GM06990 (cell line): ENCODE measurements around the gene PRR36.
"Not testable (repeated sequence)": the region's sequence is repeated elsewhere in the genome, so short reads cannot be mapped to it uniquely, and the experiment has no call there.

ENCODE experiments used
- DNase-seq: peaks from one replicate; pipeline ENCODE4 v3.0.0-alpha.2; 2011; ENCODE audit not compliant: insufficient read length; ENCODE audit errors: extremely low read depth
- H3K27me3 ChIP-seq: replicated peaks from 2 replicates; pipeline ENCODE4 v1.6.0; 2011; ENCODE audit warnings: low read length; ENCODE audit not compliant: control insufficient read depth, insufficient read depth
- H3K36me3 ChIP-seq: 2 replicates; pipeline ENCODE4 v1.5.1; 2011; ENCODE audit warnings: low read length; ENCODE audit not compliant: control insufficient read depth, insufficient read depth
- H3K4me3 ChIP-seq: replicated peaks from 2 replicates; pipeline ENCODE4 v1.5.1; 2011; ENCODE audit warnings: low read depth, mild to moderate bottlenecking, control low read depth, low read length
- TF ChIP-seq, protein P1 (sequence below): IDR thresholded peaks from 2 replicates; pipeline ENCODE4 v1.5.1; 2011; ENCODE audit warnings: low read length, control low read depth, mild to moderate bottlenecking, inconsistent platforms; ENCODE audit not compliant: insufficient read depth, poor library complexity, severe bottlenecking

PRR36 gene

GRCh38 chr19:7895565-7895964, 21.4 kb upstream of the PRR36 start:
- Histone ChIP-seq H3K4me3 (no peak overlapping the region), H3K36me3 (no peaks in the 10 kb centered on the region), H3K27me3 (no peaks in the 10 kb centered on the region)
- DNase-seq: no peak
- TF ChIP-seq, protein P1, sequence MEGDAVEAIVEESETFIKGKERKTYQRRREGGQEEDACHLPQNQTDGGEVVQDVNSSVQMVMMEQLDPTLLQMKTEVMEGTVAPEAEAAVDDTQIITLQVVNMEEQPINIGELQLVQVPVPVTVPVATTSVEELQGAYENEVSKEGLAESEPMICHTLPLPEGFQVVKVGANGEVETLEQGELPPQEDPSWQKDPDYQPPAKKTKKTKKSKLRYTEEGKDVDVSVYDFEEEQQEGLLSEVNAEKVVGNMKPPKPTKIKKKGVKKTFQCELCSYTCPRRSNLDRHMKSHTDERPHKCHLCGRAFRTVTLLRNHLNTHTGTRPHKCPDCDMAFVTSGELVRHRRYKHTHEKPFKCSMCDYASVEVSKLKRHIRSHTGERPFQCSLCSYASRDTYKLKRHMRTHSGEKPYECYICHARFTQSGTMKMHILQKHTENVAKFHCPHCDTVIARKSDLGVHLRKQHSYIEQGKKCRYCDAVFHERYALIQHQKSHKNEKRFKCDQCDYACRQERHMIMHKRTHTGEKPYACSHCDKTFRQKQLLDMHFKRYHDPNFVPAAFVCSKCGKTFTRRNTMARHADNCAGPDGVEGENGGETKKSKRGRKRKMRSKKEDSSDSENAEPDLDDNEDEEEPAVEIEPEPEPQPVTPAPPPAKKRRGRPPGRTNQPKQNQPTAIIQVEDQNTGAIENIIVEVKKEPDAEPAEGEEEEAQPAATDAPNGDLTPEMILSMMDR: no peak

- TF ChIP-seq, protein P1: no peak
- Histone ChIP-seq H3K4me3 (no peak overlapping the region), H3K27me3 (no peaks in the 10 kb centered on the region), H3K36me3 (no peaks in the 10 kb centered on the region)
- DNase-seq: no peak
Measured at GRCh38 chr19:7894612-7895309, 20.6 kb upstream of the PRR36 start.

- H3K4me3 ChIP-seq, DNase-seq, H3K27me3 ChIP-seq, H3K36me3 ChIP-seq: not testable (repeated sequence)
Measured at GRCh38 chr19:7893362-7894101, 19.3 kb upstream of the PRR36 start.

- no peaks in the 10 kb centered on the region for H3K27me3 ChIP-seq
- H3K4me3 ChIP-seq: no peak overlapping the region
- TF ChIP-seq, protein P1: no peak
- no peaks in the 10 kb centered on the region for H3K36me3 ChIP-seq
- DNase-seq: no peak
Measured at GRCh38 chr19:7888826-7889217, 14.6 kb upstream of the PRR36 start.

DNA sequence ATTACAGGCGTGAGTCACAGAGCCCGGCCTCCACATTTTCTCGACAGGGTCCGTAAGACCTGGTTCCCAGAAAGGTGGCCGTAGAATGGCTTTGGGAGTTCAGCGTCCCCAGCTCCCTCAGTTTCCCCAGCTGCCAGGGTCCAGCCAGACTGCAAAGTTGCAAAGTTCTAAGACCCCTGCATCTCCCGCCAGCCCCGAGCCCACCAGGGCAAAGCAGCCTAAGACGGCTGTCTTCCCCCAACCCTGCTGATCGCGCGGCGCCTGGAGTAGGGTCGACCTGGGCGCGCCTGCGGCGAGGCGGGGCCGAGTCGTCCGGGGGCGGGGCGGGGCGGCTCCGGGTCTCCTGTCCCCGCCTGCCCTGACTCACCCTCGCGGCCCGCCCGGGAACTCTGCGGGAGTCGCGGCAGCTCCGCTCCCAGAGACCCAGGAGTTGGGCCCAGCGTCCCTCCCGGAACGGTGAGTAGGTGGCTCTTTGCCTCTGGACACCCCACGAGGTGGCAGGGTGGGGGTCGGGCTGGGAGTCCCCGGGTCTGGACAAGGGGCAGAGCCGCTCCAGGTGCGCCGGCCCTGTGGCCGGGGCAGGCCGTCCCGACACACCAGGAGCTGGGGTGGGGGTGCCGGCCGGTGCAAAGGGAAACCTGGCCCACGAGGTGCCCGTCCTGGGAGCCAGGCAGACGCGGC, 14.1 kb upstream of the PRR36 start, which contains the start of gene LRRC8E:
Gene LRRC8E (plus strand): TSS at position 366 of the 681 bp plus-strand sequence. CDS start 7,094 bp downstream, outside the sequence.
- no peaks in the 10 kb centered on the region for H3K36me3 ChIP-seq
- H3K27me3 ChIP-seq: no peaks in the 10 kb centered on the region
- no peak for DNase-seq
- no peak within 1 kb of the TSS for H3K4me3 ChIP-seq
- TF ChIP-seq, protein P1: no peak

- Histone ChIP-seq H3K27me3 (no peaks in the 10 kb centered on the region), H3K36me3 (no peaks in the 10 kb centered on the region), H3K4me3 (no peak overlapping the region)
- no peak for DNase-seq
- TF ChIP-seq, protein P1: no peak
Measured at GRCh38 chr19:7887408-7888144, 13.4 kb upstream of the PRR36 start.
